Measurements from ENCODE around the gene USP25. TPM values are rescaled to one million over a fixed set of nuclear protein-coding genes. Genes with fewer than 3 reads are reported as not detected.

USP25 gene
- total and polyA plus RNA-seq, 2 donors: 19.8 to 37.7 TPM

DNA sequence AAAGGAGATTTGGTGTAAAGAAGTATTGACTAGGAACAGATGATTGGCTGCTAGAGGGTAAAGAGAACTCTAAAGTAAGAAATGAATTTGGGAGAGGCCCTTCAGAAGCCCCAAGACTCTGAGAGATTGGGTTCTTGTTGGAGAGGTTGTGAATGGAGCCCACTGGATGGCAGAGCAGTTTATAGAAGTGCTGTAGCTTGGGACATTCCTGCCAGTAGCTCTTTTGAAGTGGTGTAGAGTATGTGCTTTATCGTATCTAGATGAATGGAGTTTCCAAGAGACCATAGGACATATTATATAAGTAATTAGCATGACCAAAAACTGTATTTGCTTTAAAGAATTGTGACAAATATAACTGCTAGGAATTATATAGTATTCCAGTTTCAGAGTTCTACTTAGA, 21.3 kb downstream of the USP25 start:
- WGBS: 85% methylated on average over 1 of the region's 1 CpG
- no peaks in the 10 kb centered on the region for H3K36me3 ChIP-seq (ENCODE audit: control insufficient read depth in 2 of 2, insufficient read depth in 2 of 2, low read length in 1 of 2)
- no peak for DNase-seq (ENCODE audit: low read depth in 6 of 9, low spot score in 9 of 9)

DNA sequence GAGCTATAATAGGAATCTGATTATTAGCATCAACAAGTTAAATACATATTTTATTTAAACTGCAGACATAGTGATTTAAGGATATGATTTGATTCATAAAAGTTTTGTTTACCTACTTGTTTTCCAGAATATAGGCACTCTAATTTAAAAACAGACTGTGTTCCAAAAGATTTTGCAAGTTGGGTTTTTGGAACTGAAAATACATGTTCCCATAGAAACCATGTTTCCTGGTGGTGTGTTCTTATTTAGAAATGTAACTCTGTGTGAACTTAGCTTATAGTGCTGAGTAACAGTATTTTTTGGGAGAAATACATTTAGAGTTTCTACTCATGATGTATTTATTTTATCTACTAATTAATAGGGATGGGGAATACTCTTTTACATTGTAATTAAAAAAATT, 21.8 kb downstream of the USP25 start:
- H3K4me1 ChIP-seq (ENCODE audit: control insufficient read depth in 2 of 2, insufficient read depth in 2 of 2, low read length in 2 of 2): peaks cover 0 to 3% of the 10 kb centered on the region in 2 donors
- no peak overlapping the region for H3K27ac ChIP-seq (ENCODE audit: low read depth in 1 of 2, low read length in 1 of 2)
- no peak for DNase-seq (ENCODE audit: low read depth in 6 of 9, low spot score in 9 of 9)
- no peaks in the 10 kb centered on the region for H3K27me3 ChIP-seq (ENCODE audit: control insufficient read depth in 2 of 2, insufficient read depth in 1 of 2, low read length in 1 of 2)
- no peaks in the 10 kb centered on the region for H3K9me3 ChIP-seq (ENCODE audit: control insufficient read depth in 2 of 2, insufficient read depth in 1 of 2, low read length in 1 of 2)
- H3K36me3 ChIP-seq (ENCODE audit: control insufficient read depth in 2 of 2, insufficient read depth in 2 of 2, low read length in 1 of 2): no peaks in the 10 kb centered on the region
- H3K4me3 ChIP-seq (ENCODE audit: low read length in 2 of 2): no peak overlapping the region

More for the DNA sequence above, 21.3 kb downstream of the USP25 start:
- Histone ChIP-seq H3K4me1 (ENCODE audit: control insufficient read depth in 2 of 2, insufficient read depth in 2 of 2, low read length in 2 of 2) (peaks cover 0 to 3% of the 10 kb centered on the region in 2 donors), H3K9me3 (ENCODE audit: control insufficient read depth in 2 of 2, insufficient read depth in 1 of 2, low read length in 1 of 2) (no peaks in the 10 kb centered on the region), H3K27ac (ENCODE audit: low read depth in 1 of 2, low read length in 1 of 2) (no peak overlapping the region), H3K4me3 (ENCODE audit: low read length in 2 of 2) (no peak overlapping the region), H3K27me3 (ENCODE audit: control insufficient read depth in 2 of 2, insufficient read depth in 1 of 2, low read length in 1 of 2) (no peaks in the 10 kb centered on the region)

DNA sequence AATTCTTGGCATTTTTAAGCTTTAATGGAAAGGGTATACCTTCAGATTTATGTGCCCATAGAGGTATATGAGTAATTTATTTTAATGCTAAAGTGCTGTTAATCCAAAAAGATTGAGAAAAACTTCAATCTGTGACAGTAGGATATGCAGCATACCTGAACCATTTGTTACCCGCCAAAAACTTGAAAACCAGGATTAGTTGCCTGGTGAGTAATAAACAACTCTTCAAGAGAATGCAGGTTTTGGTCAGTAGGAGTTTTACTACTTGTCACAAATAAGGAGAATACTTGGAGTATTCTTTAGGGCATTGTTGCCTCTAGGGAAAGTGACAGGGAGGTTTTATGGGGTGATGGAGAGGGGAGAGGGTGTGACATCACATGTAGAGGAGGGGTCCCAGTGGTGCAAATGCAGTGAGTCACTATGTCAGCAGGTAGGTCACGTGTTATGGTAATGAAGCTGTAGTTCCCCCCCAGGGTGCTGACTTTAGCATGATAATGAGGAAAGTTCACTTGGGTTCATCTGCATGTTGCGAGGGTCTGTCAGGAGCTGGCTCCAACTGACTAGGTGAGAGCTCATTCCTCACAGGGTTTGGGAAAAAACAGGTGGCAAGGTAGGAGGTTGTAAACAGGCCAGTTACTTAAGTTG, 23.1 kb downstream of the USP25 start:
- peaks cover 0 to 3% of the 10 kb centered on the region in 2 donors for H3K4me1 ChIP-seq (ENCODE audit: control insufficient read depth in 2 of 2, insufficient read depth in 2 of 2, low read length in 2 of 2)
- H3K27ac ChIP-seq (ENCODE audit: low read depth in 1 of 2, low read length in 1 of 2): no peak overlapping the region
- no peak for DNase-seq (ENCODE audit: low read depth in 6 of 9, low spot score in 9 of 9)
- WGBS: 87% methylated on average over 3 of the region's 3 CpGs
- H3K4me3 ChIP-seq (ENCODE audit: low read length in 2 of 2): no peak overlapping the region
- no peaks in the 10 kb centered on the region for H3K27me3 ChIP-seq (ENCODE audit: control insufficient read depth in 2 of 2, insufficient read depth in 1 of 2, low read length in 1 of 2)
- H3K9me3 ChIP-seq (ENCODE audit: control insufficient read depth in 2 of 2, insufficient read depth in 1 of 2, low read length in 1 of 2): no peaks in the 10 kb centered on the region
- no peaks in the 10 kb centered on the region for H3K36me3 ChIP-seq (ENCODE audit: control insufficient read depth in 2 of 2, insufficient read depth in 2 of 2, low read length in 1 of 2)

DNA sequence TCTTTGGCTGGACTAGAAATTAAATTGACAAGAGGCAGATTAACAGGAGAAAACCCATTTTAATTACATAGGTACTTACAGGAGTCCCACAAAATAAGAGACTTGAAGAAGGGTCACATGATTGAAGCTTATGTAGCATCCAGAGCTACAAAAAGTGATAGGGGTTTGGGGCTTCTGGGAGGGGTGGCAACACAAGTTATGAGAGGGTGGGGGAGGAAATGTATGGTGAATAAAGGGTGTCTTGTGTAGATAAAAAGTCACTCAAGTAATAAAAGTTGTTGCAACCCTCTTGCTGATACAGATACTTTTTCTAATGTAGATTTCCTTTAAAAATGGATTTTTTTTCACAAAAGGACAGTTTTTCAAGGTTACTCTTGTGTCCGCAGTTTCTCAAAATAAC, 24.0 kb downstream of the USP25 start:
- WGBS: 98% methylated on average over 1 of the region's 1 CpG
- H3K9me3 ChIP-seq (ENCODE audit: control insufficient read depth in 2 of 2, insufficient read depth in 1 of 2, low read length in 1 of 2): no peaks in the 10 kb centered on the region
- DNase-seq (ENCODE audit: low read depth in 6 of 9, low spot score in 9 of 9): no peak
- H3K4me1 ChIP-seq (ENCODE audit: control insufficient read depth in 2 of 2, insufficient read depth in 2 of 2, low read length in 2 of 2): peaks cover 0 to 3% of the 10 kb centered on the region in 2 donors
- no peaks in the 10 kb centered on the region for H3K36me3 ChIP-seq (ENCODE audit: control insufficient read depth in 2 of 2, insufficient read depth in 2 of 2, low read length in 1 of 2)
- no peak overlapping the region for H3K4me3 ChIP-seq (ENCODE audit: low read length in 2 of 2)
- H3K27ac ChIP-seq (ENCODE audit: low read depth in 1 of 2, low read length in 1 of 2): no peak overlapping the region
- no peaks in the 10 kb centered on the region for H3K27me3 ChIP-seq (ENCODE audit: control insufficient read depth in 2 of 2, insufficient read depth in 1 of 2, low read length in 1 of 2)

DNA sequence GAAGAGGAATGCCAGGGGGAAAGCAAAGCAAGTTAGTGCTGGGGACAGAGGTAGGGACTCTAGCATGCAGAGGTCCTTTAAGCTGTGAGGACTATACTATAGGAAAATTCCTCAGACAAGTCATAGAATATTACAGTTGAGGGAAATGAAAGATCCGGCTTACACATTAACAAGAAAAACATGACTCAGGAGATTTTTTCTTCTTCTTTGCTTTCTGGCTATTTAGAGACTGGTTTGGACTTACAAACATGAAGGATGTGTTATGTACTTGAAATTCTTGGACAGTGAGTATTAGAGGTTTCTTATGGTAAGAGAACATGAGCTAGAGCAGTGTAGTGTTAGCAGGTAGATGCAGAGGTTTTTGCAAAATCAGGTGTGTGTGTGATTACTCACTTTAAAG, 24.9 kb downstream of the USP25 start:
- no peaks in the 10 kb centered on the region for H3K36me3 ChIP-seq (ENCODE audit: control insufficient read depth in 2 of 2, insufficient read depth in 2 of 2, low read length in 1 of 2)
- no peak for DNase-seq (ENCODE audit: low read depth in 6 of 9, low spot score in 9 of 9)
- no peak overlapping the region for H3K27ac ChIP-seq (ENCODE audit: low read depth in 1 of 2, low read length in 1 of 2)
- H3K9me3 ChIP-seq (ENCODE audit: control insufficient read depth in 2 of 2, insufficient read depth in 1 of 2, low read length in 1 of 2): no peaks in the 10 kb centered on the region
- H3K4me3 ChIP-seq (ENCODE audit: low read length in 2 of 2): no peak overlapping the region
- H3K27me3 ChIP-seq (ENCODE audit: control insufficient read depth in 2 of 2, insufficient read depth in 1 of 2, low read length in 1 of 2): no peaks in the 10 kb centered on the region
- peaks cover 0 to 3% of the 10 kb centered on the region in 2 donors for H3K4me1 ChIP-seq (ENCODE audit: control insufficient read depth in 2 of 2, insufficient read depth in 2 of 2, low read length in 2 of 2)
- 66% methylated on average over 1 of the region's 1 CpG for WGBS

DNA sequence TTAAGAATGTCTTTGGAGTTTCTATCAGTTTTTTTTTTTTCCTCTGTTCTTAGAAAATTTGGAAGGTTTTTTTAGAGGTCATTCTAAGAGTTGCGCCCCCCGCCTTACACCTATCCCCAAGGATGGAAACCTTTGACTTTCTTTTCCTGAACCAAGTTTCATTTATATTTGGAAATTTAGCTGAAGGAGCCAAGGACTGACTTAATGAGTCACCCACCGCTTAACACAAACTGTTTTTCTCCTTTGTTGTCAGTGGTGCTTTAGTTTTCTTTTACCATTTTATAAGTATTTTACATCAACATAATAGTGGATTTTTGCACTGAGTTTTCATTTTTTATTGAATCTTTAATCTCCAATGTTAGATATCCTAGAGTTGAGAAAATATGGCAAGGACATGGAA, 25.3 kb downstream of the USP25 start:
- Histone ChIP-seq H3K27ac (ENCODE audit: low read depth in 1 of 2, low read length in 1 of 2) (no peak overlapping the region), H3K27me3 (ENCODE audit: control insufficient read depth in 2 of 2, insufficient read depth in 1 of 2, low read length in 1 of 2) (no peaks in the 10 kb centered on the region), H3K9me3 (ENCODE audit: control insufficient read depth in 2 of 2, insufficient read depth in 1 of 2, low read length in 1 of 2) (no peaks in the 10 kb centered on the region), H3K4me1 (ENCODE audit: control insufficient read depth in 2 of 2, insufficient read depth in 2 of 2, low read length in 2 of 2) (peaks cover 0 to 3% of the 10 kb centered on the region in 2 donors), H3K4me3 (ENCODE audit: low read length in 2 of 2) (no peak overlapping the region), H3K36me3 (ENCODE audit: control insufficient read depth in 2 of 2, insufficient read depth in 2 of 2, low read length in 1 of 2) (no peaks in the 10 kb centered on the region)
- no peak for DNase-seq (ENCODE audit: low read depth in 6 of 9, low spot score in 9 of 9)
- 98% methylated on average over 3 of the region's 3 CpGs for WGBS

DNA sequence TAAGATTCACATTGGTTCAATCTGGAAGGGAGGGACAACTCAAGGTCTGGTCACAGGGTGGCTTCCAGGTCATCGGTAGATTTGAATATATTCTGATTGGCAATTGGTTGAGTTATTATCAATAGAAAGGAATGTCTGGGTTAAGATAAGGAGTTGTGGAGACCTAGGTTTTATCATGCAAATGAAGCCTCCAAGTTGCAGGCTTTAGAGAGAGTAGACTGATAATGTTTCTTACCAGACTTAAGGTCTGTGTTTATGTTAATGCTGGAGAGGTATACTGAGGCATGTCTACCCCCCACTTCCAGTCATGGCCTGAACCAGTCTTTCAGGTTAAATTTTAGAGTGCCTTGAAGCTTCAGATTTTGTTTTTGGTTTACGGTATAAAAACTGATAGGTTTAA, 29.7 kb downstream of the USP25 start:
- no peak for DNase-seq (ENCODE audit: low read depth in 6 of 9, low spot score in 9 of 9)
- Histone ChIP-seq H3K4me3 (ENCODE audit: low read length in 2 of 2) (no peak overlapping the region), H3K27ac (ENCODE audit: low read depth in 1 of 2, low read length in 1 of 2) (no peak overlapping the region), H3K36me3 (ENCODE audit: control insufficient read depth in 2 of 2, insufficient read depth in 2 of 2, low read length in 1 of 2) (no peaks in the 10 kb centered on the region), H3K9me3 (ENCODE audit: control insufficient read depth in 2 of 2, insufficient read depth in 1 of 2, low read length in 1 of 2) (no peaks in the 10 kb centered on the region), H3K4me1 (ENCODE audit: control insufficient read depth in 2 of 2, insufficient read depth in 2 of 2, low read length in 2 of 2) (no peaks in the 10 kb centered on the region), H3K27me3 (ENCODE audit: control insufficient read depth in 2 of 2, insufficient read depth in 1 of 2, low read length in 1 of 2) (no peaks in the 10 kb centered on the region)
- WGBS: 96% methylated on average over 2 of the region's 2 CpGs

DNA sequence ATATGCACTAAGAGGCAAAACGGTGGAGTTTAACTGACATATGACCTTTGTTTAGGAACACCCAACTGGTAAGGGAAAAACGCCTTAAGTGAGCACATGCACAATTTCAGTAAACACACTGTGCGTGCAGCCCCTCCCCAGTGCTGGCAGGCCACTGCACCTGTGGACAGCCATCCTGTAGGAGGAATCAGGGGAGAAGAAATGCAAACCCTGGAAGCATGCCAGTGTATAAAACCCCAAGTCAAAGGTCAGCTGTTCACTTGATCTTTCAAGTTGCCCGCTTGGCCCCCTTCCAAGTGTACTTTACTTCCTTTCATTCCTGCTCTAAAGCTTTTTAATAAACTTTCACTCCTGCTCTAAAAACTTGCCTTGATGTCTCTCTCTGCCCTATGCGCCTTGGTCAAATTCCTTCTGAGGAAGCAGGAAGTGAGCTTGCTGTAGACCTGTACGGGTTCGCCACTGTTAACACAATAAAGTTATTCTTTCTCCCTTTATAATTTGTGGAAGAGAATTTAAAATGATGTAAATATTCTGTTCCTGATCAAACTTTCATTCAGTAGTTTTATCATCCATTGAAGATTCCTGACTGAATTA, 31.8 kb downstream of the USP25 start:
- Histone ChIP-seq H3K27ac (ENCODE audit: low read depth in 1 of 2, low read length in 1 of 2) (no peak overlapping the region), H3K27me3 (ENCODE audit: control insufficient read depth in 2 of 2, insufficient read depth in 1 of 2, low read length in 1 of 2) (no peaks in the 10 kb centered on the region), H3K4me3 (ENCODE audit: low read length in 2 of 2) (no peak overlapping the region), H3K36me3 (ENCODE audit: control insufficient read depth in 2 of 2, insufficient read depth in 2 of 2, low read length in 1 of 2) (no peaks in the 10 kb centered on the region), H3K9me3 (ENCODE audit: control insufficient read depth in 2 of 2, insufficient read depth in 1 of 2, low read length in 1 of 2) (no peaks in the 10 kb centered on the region), H3K4me1 (ENCODE audit: control insufficient read depth in 2 of 2, insufficient read depth in 2 of 2, low read length in 2 of 2) (no peaks in the 10 kb centered on the region)
- no peak for DNase-seq (ENCODE audit: low read depth in 6 of 9, low spot score in 9 of 9)
- WGBS: 95% methylated on average over 7 of the region's 7 CpGs

DNA sequence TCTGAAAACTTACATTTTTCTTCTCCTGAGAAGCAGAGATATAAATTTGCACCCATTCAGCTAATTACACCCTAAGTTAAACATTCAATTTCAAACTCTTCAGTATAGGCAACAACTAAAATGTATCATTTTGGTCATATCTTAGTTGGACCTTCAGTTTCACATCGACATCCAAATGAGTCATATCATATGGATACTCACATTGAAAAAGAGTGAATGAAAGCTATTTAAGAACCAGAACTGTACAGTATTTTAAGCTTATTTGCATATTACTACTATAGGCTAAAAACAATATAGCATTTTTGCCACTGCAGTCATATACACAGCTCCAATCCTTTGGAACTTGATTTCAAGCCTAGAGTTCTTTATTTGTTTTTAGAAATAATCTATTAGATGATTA, 33.6 kb downstream of the USP25 start:
- Histone ChIP-seq H3K9me3 (ENCODE audit: control insufficient read depth in 2 of 2, insufficient read depth in 1 of 2, low read length in 1 of 2) (no peaks in the 10 kb centered on the region), H3K4me3 (ENCODE audit: low read length in 2 of 2) (no peak overlapping the region), H3K4me1 (ENCODE audit: control insufficient read depth in 2 of 2, insufficient read depth in 2 of 2, low read length in 2 of 2) (no peaks in the 10 kb centered on the region), H3K27me3 (ENCODE audit: control insufficient read depth in 2 of 2, insufficient read depth in 1 of 2, low read length in 1 of 2) (no peaks in the 10 kb centered on the region), H3K36me3 (ENCODE audit: control insufficient read depth in 2 of 2, insufficient read depth in 2 of 2, low read length in 1 of 2) (no peaks in the 10 kb centered on the region), H3K27ac (ENCODE audit: low read depth in 1 of 2, low read length in 1 of 2) (no peak overlapping the region)
- DNase-seq (ENCODE audit: low read depth in 6 of 9, low spot score in 9 of 9): no peak
- WGBS: 98% methylated on average over 1 of the region's 1 CpG

All from thymus (tissue), 11 donors.